Measurements from ENCODE around the gene CISTR.

Gene CISTR

GRCh38 chr12:53701518-53702264 is 50.1 kb downstream of the CISTR start:
- H3K4me3 ChIP-seq (replicated peaks; ENCODE audit: low read depth, low read length): no peak overlapping the region
- peak; percentile 79 for DNase-seq (ENCODE audit: low read depth)
- TF ChIP-seq, protein P1, sequence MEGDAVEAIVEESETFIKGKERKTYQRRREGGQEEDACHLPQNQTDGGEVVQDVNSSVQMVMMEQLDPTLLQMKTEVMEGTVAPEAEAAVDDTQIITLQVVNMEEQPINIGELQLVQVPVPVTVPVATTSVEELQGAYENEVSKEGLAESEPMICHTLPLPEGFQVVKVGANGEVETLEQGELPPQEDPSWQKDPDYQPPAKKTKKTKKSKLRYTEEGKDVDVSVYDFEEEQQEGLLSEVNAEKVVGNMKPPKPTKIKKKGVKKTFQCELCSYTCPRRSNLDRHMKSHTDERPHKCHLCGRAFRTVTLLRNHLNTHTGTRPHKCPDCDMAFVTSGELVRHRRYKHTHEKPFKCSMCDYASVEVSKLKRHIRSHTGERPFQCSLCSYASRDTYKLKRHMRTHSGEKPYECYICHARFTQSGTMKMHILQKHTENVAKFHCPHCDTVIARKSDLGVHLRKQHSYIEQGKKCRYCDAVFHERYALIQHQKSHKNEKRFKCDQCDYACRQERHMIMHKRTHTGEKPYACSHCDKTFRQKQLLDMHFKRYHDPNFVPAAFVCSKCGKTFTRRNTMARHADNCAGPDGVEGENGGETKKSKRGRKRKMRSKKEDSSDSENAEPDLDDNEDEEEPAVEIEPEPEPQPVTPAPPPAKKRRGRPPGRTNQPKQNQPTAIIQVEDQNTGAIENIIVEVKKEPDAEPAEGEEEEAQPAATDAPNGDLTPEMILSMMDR (IDR thresholded peaks at IDR 0.05; ENCODE audit: low read length, missing control alignments): peak; percentile 96

DNA sequence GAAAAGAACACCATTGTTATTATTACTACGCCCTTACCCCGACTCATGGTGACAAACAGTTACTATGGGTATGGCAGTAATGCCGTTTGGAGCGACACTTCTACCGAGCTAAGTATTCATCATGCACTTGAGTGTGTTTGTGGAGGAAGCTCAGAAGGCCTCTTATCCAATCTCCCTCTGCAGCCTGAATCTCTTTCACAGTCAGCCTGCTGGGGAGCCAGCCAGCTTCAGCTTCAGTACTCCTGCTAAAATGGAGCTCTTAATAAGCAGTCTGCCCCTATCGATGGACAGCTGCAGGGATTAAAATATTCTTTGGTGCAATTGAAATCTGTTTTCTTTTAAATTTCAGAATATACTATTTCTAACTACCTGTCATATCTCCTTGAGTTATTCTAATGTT is 51.2 kb downstream of the CISTR start:
- no peak overlapping the region for H3K4me3 ChIP-seq (replicated peaks; ENCODE audit: low read depth, low read length)
- DNase-seq (ENCODE audit: low read depth): no peak
- TF ChIP-seq, protein P1 (IDR thresholded peaks at IDR 0.05; ENCODE audit: low read length, missing control alignments): no peak

DNA sequence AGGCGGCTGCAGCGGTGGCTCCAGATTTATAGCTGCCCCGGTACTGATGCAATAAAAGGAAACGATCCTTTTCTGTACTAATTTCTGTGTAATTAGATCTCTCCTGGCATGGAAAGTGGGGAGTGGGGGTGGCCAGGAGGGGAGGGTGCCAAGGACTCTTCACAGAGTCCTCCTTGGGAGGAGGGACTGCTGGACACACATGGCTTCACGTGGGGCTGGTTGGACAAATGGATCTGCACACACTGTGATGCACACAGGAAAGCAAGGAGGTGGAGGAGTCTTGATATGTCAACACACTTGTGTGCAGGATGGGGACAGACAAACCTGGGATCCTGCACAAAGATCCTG is 52.1 kb downstream of the CISTR start:
- H3K4me3 ChIP-seq (replicated peaks; ENCODE audit: low read depth, low read length): no peak overlapping the region
- TF ChIP-seq, protein P1 (IDR thresholded peaks at IDR 0.05; ENCODE audit: low read length, missing control alignments): no peak
- no peak for DNase-seq (ENCODE audit: low read depth)

GRCh38 chr12:53698948-53699677 is 52.7 kb downstream of the CISTR start:
- no peak overlapping the region for H3K4me3 ChIP-seq (replicated peaks; ENCODE audit: low read depth, low read length)
- DNase-seq (ENCODE audit: low read depth): no peak
- TF ChIP-seq, protein P1 (IDR thresholded peaks at IDR 0.05; ENCODE audit: low read length, missing control alignments): no peak

DNA sequence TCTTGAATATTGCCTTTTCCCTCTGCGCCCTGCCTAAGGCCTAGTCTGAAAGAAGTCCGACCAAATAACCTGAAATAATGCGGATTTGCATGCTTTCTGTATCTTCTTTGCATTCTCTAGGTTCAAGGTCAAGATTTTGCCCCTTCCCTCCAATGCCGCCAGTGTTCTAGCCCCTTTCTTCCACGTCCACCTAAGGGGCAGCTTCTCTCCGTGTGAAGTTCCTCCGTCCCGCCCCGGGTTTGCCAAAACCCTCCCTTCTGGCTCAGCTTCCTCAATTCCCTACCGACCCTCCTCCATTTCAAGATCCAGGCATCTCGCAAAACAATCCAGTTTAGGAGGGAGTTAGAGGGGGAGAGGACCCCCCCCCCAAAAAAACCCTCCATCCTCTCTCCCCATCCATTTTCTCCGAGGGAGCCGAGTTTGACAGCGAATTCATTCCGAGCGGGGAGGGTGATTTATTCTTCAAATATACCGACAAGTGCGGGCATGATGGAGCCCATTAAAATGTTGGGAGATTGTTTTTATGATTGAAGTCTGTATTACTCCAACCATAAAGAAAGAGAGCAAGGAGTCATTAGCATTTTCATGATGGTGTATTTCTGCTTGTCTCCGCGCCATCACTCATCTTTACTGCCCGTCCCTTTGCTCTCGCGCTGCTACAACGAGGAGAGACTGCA is 55.0 kb downstream of the CISTR start:
- no peak overlapping the region for H3K4me3 ChIP-seq (replicated peaks; ENCODE audit: low read depth, low read length)
- no peak for DNase-seq (ENCODE audit: low read depth)
- TF ChIP-seq, protein P1 (IDR thresholded peaks at IDR 0.05; ENCODE audit: low read length, missing control alignments): no peak
